Erythroblast (primary cell): ENCODE data around the gene GTF2IRD1.

Experiments
- DNase-seq, 2 experiments: peaks; one replicate each; lab custom pipeline; 2025; lab: John Stamatoyannopoulos, UW
- GATA1 ChIP-seq: IDR thresholded peaks from 2 replicates; pipeline ENCODE4 v1.6.1; 2011; ENCODE audit warnings: low read depth, mild to moderate bottlenecking, control low read depth, low read length, moderate library complexity
- POLR2A ChIP-seq: IDR thresholded peaks from 2 replicates; pipeline ENCODE4 v1.6.1; 2011; ENCODE audit warnings: mild to moderate bottlenecking, low read length

Gene GTF2IRD1

DNA sequence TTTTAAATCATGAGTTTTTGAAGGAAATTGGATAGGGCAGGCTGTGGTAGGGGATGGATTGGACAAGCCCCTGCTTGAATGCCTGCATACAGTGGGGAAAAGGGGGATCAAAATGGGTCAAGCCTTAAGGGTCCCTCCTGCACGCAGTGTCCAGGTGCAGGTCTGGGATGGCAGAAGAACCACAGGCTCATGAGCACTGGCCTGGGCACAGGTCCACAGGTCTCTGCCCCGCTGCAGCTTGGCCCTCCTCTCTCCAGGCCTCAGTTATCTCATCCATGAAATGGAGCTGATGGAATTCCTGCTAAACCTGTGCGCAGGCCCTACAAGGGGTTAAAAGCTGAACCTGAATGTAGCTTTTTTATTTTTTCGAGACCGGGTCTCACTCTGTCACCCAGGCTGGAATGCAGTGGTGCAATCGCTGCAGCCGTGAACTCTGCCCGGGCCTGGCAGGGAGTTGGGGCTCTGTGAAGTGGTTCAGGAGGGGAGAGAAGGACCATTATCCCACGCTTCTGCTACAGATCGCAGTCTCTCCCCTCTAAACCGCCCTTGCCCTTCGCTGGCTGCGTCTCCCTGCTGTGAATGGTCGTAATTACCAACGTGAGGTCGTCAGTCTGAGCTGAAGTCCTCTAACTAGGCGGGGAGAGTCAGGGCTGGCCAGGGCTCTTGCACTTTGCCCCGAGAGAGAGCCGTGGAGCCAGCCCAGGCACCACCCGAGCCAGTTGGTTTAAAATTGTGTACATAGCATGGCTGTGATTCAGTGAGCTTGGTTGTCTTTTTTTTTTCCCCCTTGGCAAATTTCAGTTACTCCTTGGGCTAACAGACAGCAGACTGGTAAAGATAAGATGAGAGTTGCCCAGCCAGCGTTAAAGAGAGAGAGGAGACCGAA, 126.3 kb downstream of the GTF2IRD1 start:
- DNase-seq: no peak
- TF ChIP-seq GATA1 (no peak), POLR2A (no peak)

DNA sequence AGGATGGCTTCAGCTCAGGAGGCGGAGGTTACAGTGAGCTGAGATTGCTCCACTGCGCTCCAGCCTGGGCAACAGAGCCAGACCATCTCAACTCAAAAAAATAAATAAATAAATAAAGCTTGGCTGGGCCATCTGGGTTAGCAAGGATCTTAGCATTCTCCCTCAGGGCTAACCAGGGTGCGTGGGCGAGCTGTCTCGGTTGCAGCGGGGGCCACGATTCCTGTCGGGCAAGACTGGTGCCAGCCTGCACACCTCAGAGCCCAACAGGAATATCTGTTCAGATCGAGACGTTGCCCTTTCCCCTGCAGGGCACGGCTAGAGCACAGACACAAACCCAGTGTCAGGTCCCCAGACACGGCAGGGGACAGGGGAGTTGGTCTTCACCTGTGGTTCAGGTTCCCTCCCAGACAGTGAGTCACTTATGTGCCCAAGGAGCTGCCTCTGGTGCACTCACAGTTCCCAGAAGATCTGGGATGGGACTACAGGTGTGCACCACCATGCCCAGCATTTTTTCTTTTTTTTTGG, 128.3 kb downstream of the GTF2IRD1 start:
- TF ChIP-seq GATA1: no peak
- TF ChIP-seq POLR2A: no peak
- DNase-seq: no peak

- no peak for TF ChIP-seq POLR2A
- TF ChIP-seq GATA1: no peak
Observed at GRCh38 chr7:74582447-74583039, 128.8 kb downstream of the GTF2IRD1 start.

GRCh38 chr7:74583630-74584029, 129.9 kb downstream of the GTF2IRD1 start:
- no peak for TF ChIP-seq POLR2A
- TF ChIP-seq GATA1: no peak
- DNase-seq: no peak

More at GRCh38 chr7:74582447-74583039, 128.8 kb downstream of the GTF2IRD1 start:
- DNase-seq: no peak

- TF ChIP-seq POLR2A (no peak), GATA1 (no peak)
- peak; percentile 19 to 53 for DNase-seq
Observed at GRCh38 chr7:74584160-74584954, 130.7 kb downstream of the GTF2IRD1 start.

GRCh38 chr7:74585844-74586243, 132.1 kb downstream of the GTF2IRD1 start:
- DNase-seq: no peak

DNA sequence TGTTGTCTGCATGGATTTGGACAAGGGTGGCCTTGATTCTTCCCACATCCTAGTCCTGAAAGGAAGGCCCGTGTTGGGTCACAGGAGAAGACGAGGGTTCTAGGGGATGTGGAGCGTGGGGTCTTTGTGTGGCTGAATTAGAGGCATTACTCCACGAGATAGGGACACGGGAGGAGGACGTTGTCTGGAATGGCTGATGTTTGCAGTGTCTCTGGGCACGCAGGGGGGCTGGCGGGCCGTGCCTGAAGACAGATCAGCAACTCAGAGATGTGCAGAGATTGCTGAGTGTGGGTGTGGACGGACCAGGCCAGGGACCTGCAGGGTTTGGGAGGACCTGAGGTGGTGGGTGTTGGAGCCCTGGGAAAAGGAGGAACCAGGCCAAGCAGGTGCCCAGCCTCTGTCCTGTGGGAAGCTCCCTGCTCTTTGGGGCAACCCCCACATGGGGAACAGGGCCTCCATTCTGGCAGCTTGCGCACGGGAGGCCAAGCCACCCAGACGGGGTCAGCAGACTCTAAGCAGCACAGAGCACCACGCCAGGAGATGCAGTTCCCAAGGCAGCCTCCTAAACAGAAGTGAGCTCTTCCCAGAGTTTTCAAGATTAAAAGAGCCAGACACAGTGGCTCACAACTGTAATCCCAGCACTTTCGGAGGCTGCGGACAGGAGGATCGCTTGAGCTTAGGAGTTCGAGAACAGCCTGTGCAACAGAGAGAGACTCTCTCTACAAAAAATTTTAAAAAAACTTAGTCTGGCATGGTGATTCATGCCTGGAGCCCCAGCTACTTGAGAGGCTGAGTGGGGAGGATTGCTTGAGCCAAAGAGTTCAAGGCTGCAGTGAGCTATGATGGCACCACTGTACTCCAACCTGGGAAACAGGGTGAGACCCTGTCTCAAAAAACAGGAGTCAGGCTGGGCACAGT, 132.8 kb downstream of the GTF2IRD1 start:
- no peak for DNase-seq
- TF ChIP-seq POLR2A (no peak), GATA1 (no peak)

More at GRCh38 chr7:74585844-74586243, 132.1 kb downstream of the GTF2IRD1 start:
- no peak for TF ChIP-seq POLR2A
- no peak for TF ChIP-seq GATA1

DNA sequence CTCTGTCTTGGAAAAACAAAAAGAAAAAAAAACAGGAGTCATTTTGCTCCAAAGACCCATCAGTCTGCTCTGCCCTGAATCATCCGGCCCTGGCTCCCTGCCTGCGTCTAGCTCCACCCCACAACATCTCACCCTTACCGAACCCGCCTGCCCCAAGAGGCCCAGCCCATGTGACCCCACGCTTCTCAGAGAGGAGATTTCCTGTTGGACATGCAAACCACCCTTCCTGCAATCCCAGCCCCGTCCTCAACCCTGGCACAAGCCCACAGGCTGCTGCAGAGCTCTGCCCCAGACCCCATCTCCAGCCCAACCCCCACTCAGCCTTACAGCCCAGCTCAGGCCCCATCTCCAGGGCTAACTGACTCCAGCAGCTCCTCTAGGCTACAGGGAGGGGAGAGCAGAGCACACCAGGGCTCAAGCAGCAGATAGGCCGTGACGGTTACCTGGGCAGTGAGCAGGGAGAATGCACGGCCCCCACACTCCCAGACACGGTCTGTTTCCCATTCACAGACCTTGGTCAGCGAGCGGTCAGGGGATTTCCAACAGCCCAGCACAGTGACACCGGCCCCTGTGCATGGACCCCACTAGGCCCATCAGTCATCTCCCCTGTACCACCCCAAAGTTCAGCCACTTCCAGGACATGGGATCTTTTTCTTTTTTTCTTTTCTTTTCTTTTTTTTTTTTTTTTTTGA, 133.9 kb downstream of the GTF2IRD1 start:
- TF ChIP-seq GATA1: no peak
- TF ChIP-seq POLR2A: no peak
- DNase-seq: peak; percentile 49 to 81

DNA sequence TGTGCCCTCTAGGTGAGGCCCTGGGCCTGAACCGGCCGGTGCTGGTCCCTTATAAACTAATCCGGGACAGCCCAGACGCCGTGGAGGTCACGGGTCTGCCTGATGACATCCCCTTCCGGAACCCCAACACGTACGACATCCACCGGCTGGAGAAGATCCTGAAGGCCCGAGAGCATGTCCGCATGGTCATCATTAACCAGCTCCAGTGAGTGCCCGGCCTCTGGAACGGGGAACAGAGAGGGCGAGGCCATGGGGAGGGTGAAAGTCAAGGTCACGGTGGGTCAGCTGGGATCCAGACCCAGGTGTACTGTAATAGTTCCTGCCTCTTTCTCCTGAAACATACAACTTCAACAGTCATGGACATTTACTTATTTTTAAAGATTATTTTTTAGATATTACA, 137.1 kb downstream of the GTF2IRD1 start:
- no peak for DNase-seq
- TF ChIP-seq POLR2A (no peak), GATA1 (no peak)

GRCh38 chr7:74598558-74598957, 144.9 kb downstream of the GTF2IRD1 start:
- DNase-seq: no peak
- no peak for TF ChIP-seq GATA1
- no peak for TF ChIP-seq POLR2A

- TF ChIP-seq POLR2A: no peak
- no peak for TF ChIP-seq GATA1
- DNase-seq: no peak
Observed at GRCh38 chr7:74599244-74599643, 145.5 kb downstream of the GTF2IRD1 start.
